ENCODE data around the gene ARL15.

Gene ARL15

GRCh38 chr5:53932351-53932750 lies 378.0 kb downstream of the ARL15 start:
- no peak for DNase-seq (ENCODE audit: low spot score)

GRCh38 chr5:53930457-53930856 lies 379.9 kb downstream of the ARL15 start:
- DNase-seq (ENCODE audit: low spot score) = no peak

- DNase-seq (ENCODE audit: low spot score) = no peak
Measured at GRCh38 chr5:53929570-53929969, 380.8 kb downstream of the ARL15 start.

- no peak for DNase-seq (ENCODE audit: low spot score)
Measured at GRCh38 chr5:53929152-53929551, 381.2 kb downstream of the ARL15 start.

- no peak for DNase-seq (ENCODE audit: low spot score)
Measured at GRCh38 chr5:53928641-53929040, 381.7 kb downstream of the ARL15 start.

GRCh38 chr5:53927668-53928247 lies 382.6 kb downstream of the ARL15 start:
- no peak for DNase-seq (ENCODE audit: low spot score)

GRCh38 chr5:53926026-53926425 lies 384.3 kb downstream of the ARL15 start:
- DNase-seq (ENCODE audit: low spot score) = no peak

- no peak for DNase-seq (ENCODE audit: low spot score)
Measured at GRCh38 chr5:53924392-53924791, 386.0 kb downstream of the ARL15 start.

GRCh38 chr5:53923961-53924360 lies 386.4 kb downstream of the ARL15 start:
- no peak for DNase-seq (ENCODE audit: low spot score)

- peak; percentile 8 for DNase-seq (ENCODE audit: low spot score)
Measured at GRCh38 chr5:53922508-53923498, 387.6 kb downstream of the ARL15 start.

GRCh38 chr5:53917826-53918225 lies 392.5 kb downstream of the ARL15 start:
- DNase-seq (ENCODE audit: low spot score) = no peak

- DNase-seq (ENCODE audit: low spot score) = no peak
Measured at GRCh38 chr5:53917095-53917494, 393.3 kb downstream of the ARL15 start.

- DNase-seq (ENCODE audit: low spot score) = no peak
Measured at GRCh38 chr5:53915120-53915519, 395.3 kb downstream of the ARL15 start.

- DNase-seq (ENCODE audit: low spot score) = no peak
Measured at GRCh38 chr5:53913941-53914340, 396.4 kb downstream of the ARL15 start.

GRCh38 chr5:53908757-53909156 lies 401.6 kb downstream of the ARL15 start:
- no peak for DNase-seq (ENCODE audit: low spot score)

- DNase-seq (ENCODE audit: low spot score) = no peak
Measured at GRCh38 chr5:53907827-53908226, 402.5 kb downstream of the ARL15 start.

- DNase-seq (ENCODE audit: low spot score) = no peak
Measured at GRCh38 chr5:53906736-53907135, 403.6 kb downstream of the ARL15 start.

- no peak for DNase-seq (ENCODE audit: low spot score)
Measured at GRCh38 chr5:53902296-53902907, 408.0 kb downstream of the ARL15 start.

- no peak for DNase-seq (ENCODE audit: low spot score)
Measured at GRCh38 chr5:53900677-53901076, 409.7 kb downstream of the ARL15 start.

GRCh38 chr5:53895091-53895683 lies 415.2 kb downstream of the ARL15 start:
- no peak for DNase-seq (ENCODE audit: low spot score)

GRCh38 chr5:53893626-53894025 lies 416.7 kb downstream of the ARL15 start:
- no peak for DNase-seq (ENCODE audit: low spot score)

- DNase-seq (ENCODE audit: low spot score) = no peak
Measured at GRCh38 chr5:53892224-53892623, 418.1 kb downstream of the ARL15 start.

- no peak for DNase-seq (ENCODE audit: low spot score)
Measured at GRCh38 chr5:53891159-53891558, 419.2 kb downstream of the ARL15 start.

Measured in NAMALWA (cell line).